NCI-H2081 (cell line): Measurements from ENCODE around the gene LYSMD4.
A peak's percentile ranks its signal among the peaks of the same experiment; 100 is the strongest.

ENCODE experiments used
- DNase-seq, 2 experiments: peaks; one replicate each; lab custom pipeline; 2025; lab: John Stamatoyannopoulos, UW

Gene LYSMD4

GRCh38 chr15:99706557-99707303 lies 26.5 kb downstream of the LYSMD4 start:
- no peak for DNase-seq

GRCh38 chr15:99704444-99704838 lies 28.8 kb downstream of the LYSMD4 start:
- peak; percentile 76 to 79 for DNase-seq

- peak; percentile 9 to 17 for DNase-seq
Measured at GRCh38 chr15:99703603-99704443, 29.4 kb downstream of the LYSMD4 start.

- no peak for DNase-seq
Measured at GRCh38 chr15:99702895-99703602, 30.2 kb downstream of the LYSMD4 start.

- no peak for DNase-seq
Measured at GRCh38 chr15:99696096-99696495, 37.1 kb downstream of the LYSMD4 start.

- DNase-seq = no peak
Measured at GRCh38 chr15:99692825-99693224, 40.4 kb downstream of the LYSMD4 start.

- DNase-seq = no peak
Measured at GRCh38 chr15:99686290-99686689, 46.9 kb downstream of the LYSMD4 start.

GRCh38 chr15:99683000-99683670 lies 50.1 kb downstream of the LYSMD4 start:
- DNase-seq = no peak

GRCh38 chr15:99682455-99682854 lies 50.8 kb downstream of the LYSMD4 start:
- peak in 1 of 2 experiments; percentile 6 for DNase-seq

GRCh38 chr15:99681990-99682389 lies 51.2 kb downstream of the LYSMD4 start:
- no peak for DNase-seq

- no peak for DNase-seq
Measured at GRCh38 chr15:99680276-99680675, 53.0 kb downstream of the LYSMD4 start.

- DNase-seq = no peak
Measured at GRCh38 chr15:99677540-99678134, 55.6 kb downstream of the LYSMD4 start.
